T-helper 1 cell treated with Interleukin-12 subunit alpha and Interleukin-12 subunit beta and Interleukin-4 antibody, amounts not matched to agents 30 ng/mL and 1 ng/mL, for 36 hours (primary cell): ENCODE measurements around the gene ZBED4. TPM values are rescaled to one million over a fixed set of nuclear protein-coding genes. Genes with fewer than 3 reads are reported as not detected.

Source experiments
- intact Hi-C: fragments of 100-400 bp; cut with micrococcal nuclease; formaldehyde crosslinking; loops from one replicate; pipeline ENCODE4 v1.15.1; 2024
- total RNA-seq: library from RNA; stranded (reverse); gene quantifications from 2 replicates; pipeline ENCODE4 v1.2.3, GENCODE V29; 2022

The ZBED4 gene
- total RNA-seq, 1 donor from 2014 or later = 20.8 TPM

DNA sequence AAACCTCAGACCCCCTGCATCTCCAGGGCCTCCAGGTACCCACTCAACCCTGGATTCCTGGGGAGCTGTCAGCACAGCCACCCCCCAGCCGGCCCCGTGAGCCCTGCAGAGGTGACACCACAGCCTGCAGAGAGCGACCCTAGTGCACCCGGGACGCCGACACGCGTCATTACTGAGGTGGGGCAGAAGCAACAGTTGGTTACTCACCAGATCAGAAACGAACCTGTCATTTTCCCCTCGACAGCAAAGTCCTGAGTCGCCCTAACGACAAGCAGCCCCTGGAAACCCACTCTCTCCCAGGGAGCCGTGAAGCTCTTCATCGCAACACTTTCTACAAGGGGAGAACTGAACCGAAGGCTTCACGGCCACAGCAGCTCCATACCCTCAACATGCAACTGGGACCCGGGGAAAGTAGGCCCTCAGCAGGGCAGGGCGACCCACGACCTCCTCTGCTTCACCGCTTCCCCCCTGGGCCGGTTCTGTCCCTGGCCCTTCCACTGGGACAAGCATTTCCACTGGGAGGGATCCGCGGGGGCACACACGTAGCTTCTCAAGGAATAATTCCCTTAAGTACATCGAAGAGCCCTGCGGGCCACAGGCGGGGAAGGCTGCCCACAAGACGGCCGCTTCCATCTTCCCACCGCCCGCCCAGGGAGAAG lies 27.6 kb upstream of the ZBED4 start:
- intact Hi-C loops = loop anchor here (1.0 to 2.0 kb wide), 4 partner anchors 13 to 55 kb away; partner anchors contain the start of gene ZBED4

DNA sequence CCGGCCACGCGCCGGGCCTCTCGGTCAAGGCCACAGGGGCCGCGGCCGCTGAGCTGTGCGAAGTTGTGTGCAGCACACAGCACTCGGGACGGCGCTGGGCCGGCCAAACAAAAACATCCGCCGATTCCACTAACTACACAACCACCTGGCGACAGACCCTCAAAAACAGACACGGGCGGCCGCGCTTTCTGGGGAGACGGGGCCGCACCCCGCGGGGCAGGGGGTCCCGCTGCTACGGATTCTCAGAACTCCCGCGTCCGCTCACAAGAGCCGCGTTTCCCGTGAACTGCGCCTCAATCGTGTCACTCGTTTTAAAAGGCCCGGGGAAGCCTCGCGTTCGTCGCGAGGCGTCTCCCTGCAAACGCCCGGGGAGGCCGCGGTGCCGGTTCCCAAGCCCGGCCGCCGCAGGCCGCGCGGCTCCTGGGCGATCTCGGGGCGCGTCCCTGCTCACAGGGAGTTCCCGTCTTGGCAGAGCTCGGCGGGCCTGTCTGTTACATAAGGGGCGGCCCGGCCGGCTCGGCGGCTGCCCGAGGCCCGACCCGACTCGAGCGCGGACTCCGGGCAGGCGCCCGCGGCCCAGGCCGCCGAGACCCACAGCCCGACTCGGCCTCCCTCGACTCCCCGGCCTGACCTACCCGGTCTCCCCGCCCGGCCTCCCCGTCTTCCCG lies 26.9 kb upstream of the ZBED4 start:
- intact Hi-C loops = loop anchor here (1.0 to 2.0 kb wide), 4 partner anchors 13 to 54 kb away; partner anchors contain the start of gene ZBED4

DNA sequence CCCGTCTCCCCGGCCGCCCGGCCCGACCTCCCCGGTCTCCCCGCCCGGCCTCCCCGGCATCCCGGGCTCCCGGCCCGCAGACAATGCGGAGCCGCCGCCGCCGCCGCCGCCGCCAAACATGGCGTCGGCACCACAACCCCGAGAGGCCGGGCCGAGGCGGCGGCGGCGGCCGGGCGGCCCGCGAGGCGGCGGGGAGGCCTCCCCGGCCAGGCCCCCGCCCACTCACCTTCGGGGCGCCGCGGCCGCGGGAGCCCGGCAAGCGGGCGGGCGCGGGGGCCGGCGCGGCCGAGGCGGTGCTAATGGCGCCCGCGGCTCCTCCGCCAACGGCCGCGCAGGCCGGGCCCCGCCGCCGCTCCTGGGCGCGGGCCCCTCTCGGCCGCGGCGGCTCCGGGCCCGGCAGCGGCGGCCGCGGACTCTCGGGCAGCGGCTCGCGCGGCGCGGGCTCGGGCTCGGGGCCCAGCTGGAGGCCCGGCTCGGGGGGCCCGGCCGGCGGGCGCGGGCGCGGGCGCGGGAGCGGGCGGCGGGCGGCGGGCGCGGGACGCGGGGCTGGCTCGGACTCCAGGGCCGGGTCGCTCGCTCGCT lies 26.3 kb upstream of the ZBED4 start:
- intact Hi-C loops = loop anchor here (2.0 kb wide), 1 partner anchor 53 kb away; no protein-coding TSS in a partner anchor

DNA sequence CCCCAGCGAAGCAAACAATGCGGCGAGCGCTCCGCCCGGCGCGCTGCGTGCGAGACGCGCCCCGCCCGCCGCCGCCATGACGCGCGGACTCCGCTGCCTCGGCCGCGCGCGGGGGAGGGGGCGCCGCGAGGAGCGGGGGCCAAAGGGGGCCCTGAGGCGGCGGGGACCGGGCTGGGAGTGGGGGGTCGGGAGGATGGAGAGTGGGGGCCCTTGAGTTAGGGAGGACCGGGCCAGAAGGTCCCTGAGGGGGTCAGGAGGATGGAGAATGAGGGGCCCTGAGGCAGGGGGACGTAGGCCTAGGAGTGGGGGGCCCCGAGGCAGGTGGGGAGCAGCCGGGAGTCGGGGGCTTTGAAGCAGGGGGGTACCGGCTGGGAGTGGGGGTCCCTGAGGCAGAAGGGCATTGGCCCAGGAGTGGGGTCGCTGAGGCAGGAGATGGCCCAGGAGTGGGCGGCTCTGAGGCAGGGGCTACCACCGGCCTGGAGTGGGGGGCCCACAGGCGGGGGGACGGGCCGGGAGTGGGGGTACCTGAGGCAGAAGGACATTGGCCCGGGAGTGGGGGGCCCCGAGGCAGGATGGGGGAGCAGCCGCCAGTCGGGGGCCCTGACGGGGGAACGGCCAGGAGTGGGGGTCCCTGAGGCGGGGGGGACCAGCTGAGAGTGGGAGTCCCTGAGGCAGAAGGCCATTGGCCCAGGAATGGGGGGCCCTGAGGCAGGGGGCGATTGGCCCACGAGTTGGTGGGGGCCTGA lies 25.6 kb upstream of the ZBED4 start, which contains the start of gene BRD1:
TSS of gene BRD1 (minus strand) at position 21 of the 746 bp plus-strand sequence. CDS start 3,556 bp downstream, outside the sequence.
- intact Hi-C loops = loop anchor here (2.0 kb wide), 1 partner anchor 53 kb away; no protein-coding TSS in a partner anchor

DNA sequence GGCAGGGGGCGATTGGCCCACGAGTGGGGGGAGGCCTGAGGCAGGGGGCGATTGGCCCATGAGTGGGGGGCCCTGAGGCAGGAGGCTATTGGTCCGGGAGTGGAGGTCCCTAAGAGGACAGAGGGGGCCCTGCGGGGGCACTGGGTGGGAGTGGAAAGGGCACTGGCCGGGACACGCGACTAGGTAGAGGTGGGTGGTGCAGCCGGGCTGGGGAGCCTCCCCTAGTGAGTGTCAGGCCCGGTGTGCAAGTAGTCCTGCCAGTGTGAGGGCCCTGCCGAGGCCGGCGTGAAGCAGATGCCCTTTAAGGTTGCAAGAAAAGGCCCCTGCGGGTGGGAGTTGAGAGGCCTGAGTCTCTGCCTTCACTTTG lies 25.1 kb upstream of the ZBED4 start:
- intact Hi-C loops = no loop called here

DNA sequence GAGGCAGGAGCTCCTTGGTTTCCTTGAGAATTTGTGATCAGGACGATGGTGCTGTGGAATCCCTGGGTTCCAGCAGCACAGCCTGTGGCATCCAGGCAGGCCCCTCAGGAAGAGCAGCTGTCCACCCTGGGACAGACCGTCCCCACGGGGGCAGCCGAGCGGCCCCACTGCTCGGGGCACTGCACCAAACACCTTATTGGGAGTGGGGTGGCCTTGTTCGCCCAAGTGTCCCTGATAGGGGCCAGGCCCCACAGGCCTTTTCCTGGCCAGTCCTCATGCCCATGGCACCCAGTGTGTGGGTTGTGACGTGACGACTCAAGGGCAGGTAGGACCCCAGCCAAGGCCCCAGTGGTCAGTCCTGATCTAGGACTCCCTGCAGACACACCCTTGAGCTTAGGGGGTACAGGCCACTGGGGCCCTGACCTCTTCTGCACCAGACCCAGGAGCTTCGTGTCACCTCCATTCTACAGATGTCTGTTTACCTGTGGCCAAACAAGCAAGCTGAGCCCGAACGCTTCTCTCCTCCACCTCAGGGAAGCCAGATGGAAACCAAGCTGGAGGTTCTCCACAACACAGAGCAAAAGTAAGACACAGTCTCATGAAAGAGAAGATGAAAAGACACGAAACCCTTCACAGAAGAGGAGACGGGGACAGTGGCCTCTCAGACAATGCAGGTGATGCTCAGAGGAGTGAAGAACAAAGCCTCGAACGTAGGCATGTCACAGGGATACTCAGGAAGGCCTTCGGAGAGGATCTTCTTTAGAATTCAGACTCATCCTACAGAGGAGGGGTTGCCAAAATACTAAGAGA lies 24.4 kb upstream of the ZBED4 start:
- intact Hi-C loops = loop anchor here (1.0 kb wide), 1 partner anchor 9 kb away; no protein-coding TSS in a partner anchor

DNA sequence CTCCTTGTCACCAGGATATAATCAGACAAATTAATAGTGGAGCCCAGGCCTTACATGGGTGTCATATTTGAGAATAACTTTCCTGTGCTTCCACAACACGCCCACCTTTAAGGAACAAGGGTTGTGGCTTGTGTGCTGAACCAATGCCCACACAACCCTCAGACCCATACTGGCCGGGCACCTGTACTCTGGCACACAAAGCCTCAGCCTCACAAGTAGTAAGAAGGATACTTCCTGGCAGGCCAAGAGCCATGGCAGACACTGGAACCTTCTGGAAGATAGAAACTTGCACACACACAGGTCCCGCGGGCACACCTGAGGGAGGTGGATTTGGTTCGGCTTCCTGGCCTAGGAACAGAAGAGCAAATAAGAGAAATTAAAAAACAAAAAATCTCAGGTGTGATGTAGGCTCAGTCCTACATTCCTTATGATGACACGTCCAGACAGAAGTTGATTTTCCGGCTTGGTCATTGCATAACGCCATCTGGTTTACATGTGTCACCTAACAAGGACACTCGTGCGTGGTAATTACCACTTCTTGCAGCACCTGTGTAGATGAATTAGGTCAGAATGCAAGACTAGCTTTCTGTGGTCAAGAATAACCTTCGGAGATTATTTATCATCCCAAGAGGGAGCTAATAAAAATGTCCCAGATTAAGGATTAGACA lies 20.2 kb upstream of the ZBED4 start:
- intact Hi-C loops = no loop called here

DNA sequence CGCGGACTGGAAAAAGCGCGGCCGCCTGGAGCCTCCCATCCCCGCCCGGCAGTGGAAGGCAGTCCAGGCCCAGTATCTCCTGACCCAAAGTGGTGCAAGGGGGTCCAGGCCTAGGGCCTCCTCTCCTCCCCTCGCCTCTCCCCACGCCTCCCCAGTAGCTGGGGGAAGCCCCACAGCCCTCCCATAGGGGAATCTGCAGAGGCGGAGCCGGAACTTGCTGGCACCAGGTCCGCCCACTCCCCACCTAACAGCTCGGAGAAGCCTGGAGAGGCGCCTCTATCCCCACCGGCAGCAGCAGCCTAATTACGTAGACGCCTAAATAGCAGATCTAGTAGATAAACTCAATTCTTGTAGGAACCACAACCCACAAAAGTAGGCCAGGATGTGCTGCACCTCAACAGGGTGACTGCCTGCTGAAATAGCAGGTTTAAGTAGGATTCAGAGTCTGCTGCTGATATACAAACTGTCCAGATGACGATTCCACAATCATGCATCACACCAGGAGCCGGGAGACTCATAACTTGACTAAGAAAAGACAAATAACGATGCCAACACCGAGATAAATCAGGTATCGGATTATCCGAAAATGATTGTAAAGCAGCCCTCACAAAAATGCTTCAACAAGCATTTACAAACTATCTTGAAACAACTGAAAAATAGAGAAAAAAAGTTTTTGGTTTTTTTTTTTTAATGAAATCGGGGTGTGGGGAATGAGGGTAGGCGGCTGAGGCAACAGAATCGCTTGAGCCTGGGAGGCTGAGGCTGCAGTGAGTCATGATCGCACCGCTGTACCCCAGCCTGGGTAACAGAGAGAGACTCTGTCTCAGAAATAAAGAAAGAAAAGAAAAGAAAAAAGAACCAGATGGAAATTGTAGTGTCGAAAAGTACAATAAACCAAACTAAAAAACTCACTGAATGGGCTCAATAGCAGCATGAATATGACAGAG lies 14.6 kb upstream of the ZBED4 start:
- intact Hi-C loops = loop anchor here (1.0 to 5.0 kb wide), 7 partner anchors 10 to 348 kb away; partner anchors contain the start of genes ALG12, CRELD2, TRABD and ZBED4

DNA sequence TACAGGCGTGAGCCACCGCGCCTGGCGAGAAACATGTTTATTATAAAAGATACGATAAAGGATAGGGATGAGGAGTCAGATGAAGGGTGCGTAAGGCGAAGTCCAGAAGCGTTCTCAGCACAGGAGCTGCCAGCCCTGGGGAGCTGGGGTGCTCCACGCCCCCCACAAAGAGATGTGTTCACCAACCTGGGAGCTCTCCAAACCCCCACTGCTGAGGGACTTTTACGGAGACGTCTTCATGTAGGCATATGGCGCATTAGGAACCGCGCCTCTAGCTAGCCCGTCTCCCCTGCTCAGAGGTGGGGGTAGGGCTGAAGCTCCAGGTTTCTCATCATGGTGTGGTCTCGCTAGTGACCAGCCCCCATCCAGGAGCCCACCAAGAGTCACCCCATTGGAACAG lies 8.4 kb upstream of the ZBED4 start:
- intact Hi-C loops = no loop called here

DNA sequence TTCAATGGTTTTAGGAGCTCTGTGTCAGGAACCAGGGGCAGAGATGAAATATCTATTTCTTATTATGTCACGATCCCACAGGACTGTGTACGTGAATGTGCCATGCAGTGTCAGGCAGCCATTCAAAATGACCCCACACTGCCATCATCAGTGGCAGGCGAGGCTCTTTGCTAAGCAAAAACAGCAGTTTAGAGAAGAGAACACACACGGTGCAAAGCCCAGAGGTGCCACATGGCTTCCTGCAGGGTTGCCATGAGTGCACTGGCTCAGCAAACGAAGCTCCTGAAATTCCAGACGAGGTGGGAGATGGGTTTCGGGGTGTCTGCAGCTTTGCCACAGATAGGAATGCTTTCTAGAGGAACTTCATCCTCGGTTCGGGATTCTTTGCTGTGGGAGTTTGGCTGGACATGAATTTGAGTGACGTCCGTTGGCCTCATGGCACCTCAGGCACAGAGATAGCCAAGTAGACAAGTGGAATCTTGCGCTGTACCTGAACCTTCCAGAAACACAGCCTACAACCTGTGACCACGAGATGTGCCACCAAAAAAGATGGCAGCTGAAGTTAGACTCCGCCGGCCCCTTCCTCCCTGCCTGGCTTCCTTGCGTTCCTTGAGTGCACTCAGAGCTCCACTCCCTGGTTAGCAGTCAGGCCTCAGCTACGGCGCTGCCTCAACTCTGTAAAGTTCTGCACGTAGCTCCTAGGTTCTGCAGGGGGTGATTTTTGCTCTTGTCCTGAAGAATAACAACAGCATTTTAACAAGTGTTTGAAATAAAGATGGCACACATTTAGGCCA lies 7.8 kb upstream of the ZBED4 start:
- intact Hi-C loops = no loop called here

DNA sequence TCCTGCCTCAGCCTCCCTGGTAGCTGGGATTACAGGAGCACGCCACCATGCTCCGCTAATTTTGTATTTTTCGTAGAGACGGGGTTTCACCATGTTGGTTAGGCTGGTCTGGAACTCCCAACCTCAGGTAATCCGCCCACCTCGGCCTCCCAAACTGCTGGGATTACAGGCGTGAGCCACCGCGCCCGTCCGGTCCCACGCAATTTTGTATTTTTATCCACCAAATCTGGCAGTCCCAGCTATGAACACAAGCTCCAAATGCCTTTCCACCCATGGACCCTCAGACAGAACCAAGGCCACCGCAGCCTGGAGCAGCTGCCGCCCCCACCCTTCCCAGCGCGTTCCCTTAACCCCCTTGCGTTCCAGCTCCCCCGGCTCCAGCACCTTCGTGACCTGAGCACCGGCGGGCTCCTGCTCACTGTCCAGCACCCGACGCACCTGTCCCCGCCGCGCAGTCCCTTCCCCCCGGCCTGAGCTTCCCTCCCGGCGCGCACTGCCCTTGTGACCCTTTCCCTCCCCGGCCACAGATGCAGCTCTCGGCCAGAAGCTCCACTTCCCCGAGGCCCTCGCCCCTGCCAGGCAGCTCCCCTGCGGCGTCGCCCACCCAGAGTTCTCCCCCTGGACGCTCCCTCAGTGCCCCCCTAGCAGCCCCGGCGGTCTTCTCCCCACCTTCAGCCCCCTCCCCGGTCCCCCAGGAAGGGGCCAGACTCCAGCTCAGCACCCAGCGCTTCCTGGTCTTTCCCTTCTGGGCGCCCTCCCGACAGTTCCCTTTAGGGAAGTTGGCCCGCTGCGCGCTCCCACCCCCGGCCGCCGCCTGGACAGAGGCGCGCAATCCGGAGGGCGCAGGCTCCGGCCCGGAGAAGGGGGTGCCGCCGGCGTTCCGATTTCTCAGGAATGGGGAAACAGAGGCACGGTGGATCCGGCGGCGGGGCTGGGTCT lies 5.6 kb upstream of the ZBED4 start:
- intact Hi-C loops = no loop called here

DNA sequence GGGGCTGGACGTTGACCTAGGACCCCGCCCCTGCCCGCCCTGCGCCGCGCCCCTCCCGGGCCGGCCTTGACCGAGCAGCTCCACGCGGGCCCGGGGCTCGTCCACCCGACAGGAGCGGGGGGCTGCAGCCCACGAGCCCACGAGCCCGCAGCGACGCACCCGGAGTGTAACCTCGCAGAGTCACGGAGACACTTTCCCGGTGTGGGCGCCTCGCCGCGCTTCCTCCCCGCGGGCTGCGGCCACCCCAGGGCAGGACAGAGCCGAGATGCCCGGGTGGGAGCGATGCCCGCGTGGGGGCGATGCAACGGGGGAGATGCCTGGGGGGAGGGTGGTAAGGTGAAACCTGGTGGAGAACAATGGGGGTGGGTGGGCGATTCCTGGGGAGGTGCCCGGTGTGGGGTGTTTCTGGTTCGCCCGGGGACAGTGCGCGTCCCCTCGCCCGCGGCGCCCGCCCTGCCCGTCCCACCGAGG lies 4.9 kb upstream of the ZBED4 start:
- intact Hi-C loops = loop anchor here (1.0 kb wide), 1 partner anchor 9 kb away; no protein-coding TSS in a partner anchor

DNA sequence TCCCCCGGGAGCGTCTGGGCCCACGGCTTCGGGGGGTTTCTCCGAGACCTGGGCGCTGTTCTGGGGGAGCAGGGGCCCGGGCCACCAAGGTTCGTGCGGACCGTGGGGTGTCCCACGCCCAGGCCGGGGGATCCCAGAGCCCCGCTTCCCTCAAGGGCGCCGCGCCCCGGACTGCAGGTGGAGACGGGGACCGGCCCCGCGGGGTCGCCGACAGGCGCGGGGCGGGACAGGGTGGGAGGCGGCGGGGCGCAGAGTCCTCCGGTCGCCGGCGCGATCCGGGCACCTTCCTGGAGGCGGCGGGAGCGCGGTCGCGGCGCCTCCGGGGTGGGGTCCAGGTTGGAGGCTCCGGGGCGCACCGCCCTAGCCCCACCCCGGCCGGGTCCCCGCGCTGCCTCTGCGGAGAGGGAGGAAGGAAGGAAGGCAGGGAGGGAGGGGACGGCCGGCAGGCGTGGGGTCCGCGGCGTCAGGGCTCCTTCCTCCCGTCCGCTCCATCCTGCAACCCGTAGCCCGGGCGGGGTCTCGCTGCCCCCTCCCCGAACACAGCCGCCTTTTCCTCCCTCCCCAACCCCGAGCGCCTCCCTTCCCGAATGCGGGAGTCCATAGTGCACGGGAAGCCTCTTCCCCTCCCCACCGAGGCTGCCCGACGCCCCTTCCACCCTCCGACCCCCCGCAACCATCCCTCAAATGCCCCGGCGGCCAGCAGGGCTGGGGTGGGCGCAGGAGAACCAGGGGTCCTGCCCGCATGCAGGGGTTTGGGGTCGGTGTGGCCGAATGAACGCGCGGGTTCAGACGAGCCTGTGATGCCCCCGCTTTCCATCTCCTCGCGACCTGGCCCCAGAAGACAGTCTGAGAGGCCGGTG lies 4.3 kb upstream of the ZBED4 start:
- intact Hi-C loops = loop anchor here (1.0 to 10.0 kb wide), 2 partner anchors 10 to 625 kb away; partner anchors contain the start of gene SBF1

DNA sequence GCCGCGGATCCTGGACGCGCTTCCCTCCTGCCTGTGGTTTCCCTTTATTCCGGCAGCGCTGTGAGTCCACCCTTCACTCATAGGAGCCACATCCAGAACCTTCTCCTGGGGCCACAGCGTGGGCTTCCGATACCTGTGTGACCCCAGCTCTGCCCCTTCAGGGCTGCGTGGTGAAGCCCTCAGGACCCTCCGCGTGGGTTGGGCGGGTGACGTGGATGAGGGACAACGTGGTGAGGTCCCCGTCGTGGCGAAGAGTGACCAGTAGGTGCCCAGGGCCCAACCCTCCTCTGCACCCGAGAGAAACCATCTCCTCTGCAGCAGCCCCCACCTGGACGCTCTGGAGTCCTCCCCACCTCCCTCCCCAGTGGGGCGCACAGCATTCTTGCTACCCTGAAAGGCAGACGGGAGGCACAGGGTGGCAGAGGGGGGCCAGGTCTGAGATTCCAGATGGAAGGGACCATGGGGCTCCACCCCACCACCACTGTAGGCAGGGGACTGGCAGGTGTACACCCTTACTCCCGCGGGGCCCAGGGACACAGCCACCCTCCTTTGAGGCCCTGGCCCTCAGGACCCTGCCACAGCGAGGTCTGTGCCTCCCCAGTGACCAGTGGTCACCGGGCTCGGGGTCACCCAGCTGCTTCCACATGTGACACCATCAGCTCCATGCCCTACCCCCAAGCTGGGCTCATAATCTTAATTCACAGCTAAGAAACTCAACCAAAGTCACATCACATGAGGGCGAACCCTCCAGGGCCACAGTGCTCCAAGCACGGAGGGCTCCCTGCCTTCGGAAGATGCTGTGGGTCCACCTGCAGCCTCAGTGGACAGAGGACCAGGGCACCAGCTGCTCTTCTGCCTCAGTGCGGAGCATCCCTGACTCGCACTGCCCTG lies 3.4 kb upstream of the ZBED4 start:
- intact Hi-C loops = loop anchor here (10.0 kb wide), 1 partner anchor 625 kb away; the partner anchor contains the start of gene SBF1
